ENCODE results near the gene KRTAP10-3.

DNA sequence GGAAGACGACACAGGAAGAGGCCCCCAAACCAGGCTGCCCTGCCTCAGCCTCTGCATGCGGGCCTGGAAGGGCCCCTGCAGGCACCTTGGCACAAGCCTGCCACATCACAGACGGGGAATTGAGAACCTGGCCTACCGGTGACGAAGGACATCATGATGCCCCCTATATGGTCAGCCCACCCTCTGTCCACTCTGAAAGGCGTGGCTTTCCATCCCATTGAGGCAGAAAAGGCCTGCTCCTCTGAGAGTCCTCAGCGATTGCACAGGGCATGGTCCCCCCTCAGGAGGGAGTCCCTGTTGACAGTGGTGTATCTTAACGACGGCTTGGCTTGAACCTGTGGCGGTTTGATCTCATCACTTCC lies 30.0 kb downstream of the KRTAP10-3 start:
- TF ChIP-seq, protein P1, sequence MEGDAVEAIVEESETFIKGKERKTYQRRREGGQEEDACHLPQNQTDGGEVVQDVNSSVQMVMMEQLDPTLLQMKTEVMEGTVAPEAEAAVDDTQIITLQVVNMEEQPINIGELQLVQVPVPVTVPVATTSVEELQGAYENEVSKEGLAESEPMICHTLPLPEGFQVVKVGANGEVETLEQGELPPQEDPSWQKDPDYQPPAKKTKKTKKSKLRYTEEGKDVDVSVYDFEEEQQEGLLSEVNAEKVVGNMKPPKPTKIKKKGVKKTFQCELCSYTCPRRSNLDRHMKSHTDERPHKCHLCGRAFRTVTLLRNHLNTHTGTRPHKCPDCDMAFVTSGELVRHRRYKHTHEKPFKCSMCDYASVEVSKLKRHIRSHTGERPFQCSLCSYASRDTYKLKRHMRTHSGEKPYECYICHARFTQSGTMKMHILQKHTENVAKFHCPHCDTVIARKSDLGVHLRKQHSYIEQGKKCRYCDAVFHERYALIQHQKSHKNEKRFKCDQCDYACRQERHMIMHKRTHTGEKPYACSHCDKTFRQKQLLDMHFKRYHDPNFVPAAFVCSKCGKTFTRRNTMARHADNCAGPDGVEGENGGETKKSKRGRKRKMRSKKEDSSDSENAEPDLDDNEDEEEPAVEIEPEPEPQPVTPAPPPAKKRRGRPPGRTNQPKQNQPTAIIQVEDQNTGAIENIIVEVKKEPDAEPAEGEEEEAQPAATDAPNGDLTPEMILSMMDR (IDR thresholded peaks at IDR 0.05; ENCODE audit: low read depth, low read length): no peak
- no peak for TF ChIP-seq EZH2phosphoT487 (IDR thresholded peaks at IDR 0.05; ENCODE audit: low read depth)
